Esophagus mucosa (tissue), 1 donor: ENCODE measurements around the gene CCDC85C. TPM values are rescaled to one million over a fixed set of nuclear protein-coding genes. Genes with fewer than 3 reads are reported as not detected.

ENCODE experiments used
- ATAC-seq: fragments of 200-7000 bp; cut with Tn5 transposase; one replicate; pipeline ENCODE4 v1.9.1; 2020
- total RNA-seq: library from RNA; stranded (reverse); gene quantifications from one replicate; pipeline ENCODE4 v1.2.4, GENCODE V29; 2023
- donor health status: DM: yes; HTN: yes; CAD: no.

The CCDC85C gene
- total RNA-seq, 1 donor from 2014 or later: 50.2 TPM

GRCh38 chr14:99628887-99629618 is 25.0 kb upstream of the CCDC85C start:
- peak; percentile 79 for ATAC-seq

- ATAC-seq: no peak
These were observed 23.7 kb upstream of the CCDC85C start for GRCh38 chr14:99627510-99628381.

GRCh38 chr14:99627100-99627499 is 23.1 kb upstream of the CCDC85C start:
- no peak for ATAC-seq

- ATAC-seq: peak; percentile 1
These were observed 22.1 kb upstream of the CCDC85C start for GRCh38 chr14:99626041-99626648.

- ATAC-seq: no peak
These were observed 21.5 kb upstream of the CCDC85C start for GRCh38 chr14:99625476-99625875.

GRCh38 chr14:99624971-99625370 is 21.0 kb upstream of the CCDC85C start:
- peak; percentile 10 for ATAC-seq

- no peak for ATAC-seq
These were observed 20.0 kb upstream of the CCDC85C start for GRCh38 chr14:99624024-99624423.

GRCh38 chr14:99621948-99622347 is 17.9 kb upstream of the CCDC85C start:
- ATAC-seq: peak; percentile 48

- peak; percentile 5 for ATAC-seq
These were observed 16.1 kb upstream of the CCDC85C start for GRCh38 chr14:99619835-99620834.

- ATAC-seq: no peak
These were observed 13.1 kb upstream of the CCDC85C start for GRCh38 chr14:99616832-99617800.

GRCh38 chr14:99615497-99616157 is 11.6 kb upstream of the CCDC85C start:
- ATAC-seq: no peak

GRCh38 chr14:99612738-99613330 is 8.8 kb upstream of the CCDC85C start:
- ATAC-seq: peak; percentile 85

GRCh38 chr14:99612071-99612737 is 8.2 kb upstream of the CCDC85C start:
- ATAC-seq: peak; percentile 89

GRCh38 chr14:99611646-99612045 is 7.6 kb upstream of the CCDC85C start:
- no peak for ATAC-seq

GRCh38 chr14:99609245-99610170 is 5.5 kb upstream of the CCDC85C start:
- ATAC-seq: no peak

GRCh38 chr14:99608591-99608990 is 4.6 kb upstream of the CCDC85C start:
- ATAC-seq: no peak

- no peak for ATAC-seq
These were observed 2.4 kb upstream of the CCDC85C start for GRCh38 chr14:99606359-99606758.
